Breast epithelium (tissue), 4 donors: ENCODE measurements around the gene BNC2. TPM values are rescaled to one million over a fixed set of nuclear protein-coding genes. Genes with fewer than 3 reads are reported as not detected.

Experiments used
- DNase-seq, 2 donors: peaks; one replicate each; pipeline ENCODE4 v3.0.0-alpha.2; 2019; ENCODE audit warnings: low spot score in 2 of 2
- H3K27ac ChIP-seq, 2 donors: fragments of 200-600 bp; sonication (generic) in 1 of 2; one replicate each; pipeline ENCODE4 v1.5.1; 2016 to 2019; ENCODE audit warnings: mild to moderate bottlenecking in 1 of 2
- H3K27me3 ChIP-seq, 2 donors: fragments of 200-600 bp; sonication (generic) in 1 of 2; one replicate each; pipeline versions ENCODE4 v1.5.1 to v1.6.0; 2017 to 2019; ENCODE audit warnings: control low read depth in 1 of 2, mild to moderate bottlenecking in 1 of 2
- H3K36me3 ChIP-seq: fragments of 200-600 bp; one replicate; pipeline ENCODE4 v1.5.1; 2019
- H3K4me1 ChIP-seq, 2 donors: fragments of 200-600 bp; sonication (generic); one replicate each; pipeline ENCODE4 v1.5.1; 2016 to 2019; ENCODE audit warnings: control low read depth in 1 of 2
- H3K4me3 ChIP-seq, 3 donors: fragments of 200-600 bp; sonication (generic); 1 replicate in 2 of 3; 2 replicates in 1 of 3; pipeline ENCODE4 v1.5.1; 2016 to 2019; ENCODE audit warnings: mild to moderate bottlenecking in 3 of 3, moderate library complexity in 2 of 3
- H3K9me3 ChIP-seq, 2 donors: fragments of 200-600 bp; sonication (generic) in 1 of 2; one replicate each; pipeline ENCODE4 v1.5.1; 2016 to 2019; ENCODE audit warnings: control low read depth in 1 of 2
- CTCF ChIP-seq, 3 donors: fragments of 450-650 bp; IDR thresholded peaks; one replicate each; pipeline ENCODE4 v1.5.1; 2016 to 2017; ENCODE audit warnings: antibody characterized with exemption in 3 of 3, mild to moderate bottlenecking in 3 of 3, moderate library complexity in 3 of 3
- POLR2A ChIP-seq: fragments of 450-650 bp; IDR thresholded peaks from one replicate; pipeline ENCODE4 v1.6.1; 2016; ENCODE audit warnings: antibody characterized with exemption, mild to moderate bottlenecking, moderate library complexity
- POLR2AphosphoS5 ChIP-seq, 3 donors: sonication (generic); formaldehyde crosslinking; IDR thresholded peaks; one replicate each; pipeline ENCODE4 v1.6.1; 2017; ENCODE audit warnings: antibody characterized with exemption in 3 of 3
- intact Hi-C: fragments of 100-400 bp; cut with DNase I; formaldehyde crosslinking; loops from one replicate; pipeline ENCODE4 v1.15.1; 2023; ENCODE audit warnings: low total_unique reads
- total RNA-seq, 3 donors: library from RNA; depleted of rRNA; stranded (reverse); fragments of >200 nt; gene quantifications; one replicate each; pipeline ENCODE4 v1.1.0, GENCODE V29; 2016

The BNC2 gene
- total RNA-seq, 3 donors from 2014 or later = 15.8 to 21.1 (median 17.0) TPM

- Histone ChIP-seq H3K27me3 (no peaks in the 10 kb centered on the region), H3K36me3 (no peaks in the 10 kb centered on the region), H3K4me1 (no peaks in the 10 kb centered on the region), H3K27ac (no peak overlapping the region), H3K9me3 (no peaks in the 10 kb centered on the region), H3K4me3 (no peak overlapping the region)
- TF ChIP-seq POLR2A (no peak), POLR2AphosphoS5 (IDR thresholded peaks at IDR 0.05) (no peak), CTCF (IDR thresholded peaks at IDR 0.05) (no peak)
- no peak for DNase-seq
- intact Hi-C loops = no loop called here
Observed at GRCh38 chr9:16449076-16449730, 421.3 kb downstream of the BNC2 start.

GRCh38 chr9:16447946-16448345, 422.5 kb downstream of the BNC2 start:
- Histone ChIP-seq H3K4me1 (no peaks in the 10 kb centered on the region), H3K27me3 (no peaks in the 10 kb centered on the region), H3K27ac (no peak overlapping the region), H3K4me3 (no peak overlapping the region), H3K36me3 (no peaks in the 10 kb centered on the region), H3K9me3 (no peaks in the 10 kb centered on the region)
- intact Hi-C loops = no loop called here
- no peak for TF ChIP-seq CTCF (IDR thresholded peaks at IDR 0.05)
- no peak for TF ChIP-seq POLR2AphosphoS5 (IDR thresholded peaks at IDR 0.05)
- TF ChIP-seq POLR2A = no peak
- no peak for DNase-seq

GRCh38 chr9:16446636-16447035, 423.8 kb downstream of the BNC2 start:
- no peak overlapping the region for H3K27ac ChIP-seq
- no peaks in the 10 kb centered on the region for H3K9me3 ChIP-seq
- intact Hi-C loops = no loop called here
- H3K4me3 ChIP-seq = no peak overlapping the region
- no peaks in the 10 kb centered on the region for H3K27me3 ChIP-seq
- no peaks in the 10 kb centered on the region for H3K4me1 ChIP-seq
- no peaks in the 10 kb centered on the region for H3K36me3 ChIP-seq
- TF ChIP-seq POLR2AphosphoS5 (IDR thresholded peaks at IDR 0.05) (no peak), CTCF (IDR thresholded peaks at IDR 0.05) (no peak)
- no peak for DNase-seq

- no peak overlapping the region for H3K27ac ChIP-seq
- intact Hi-C loops = no loop called here
- no peak for TF ChIP-seq POLR2AphosphoS5 (IDR thresholded peaks at IDR 0.05)
- no peak for TF ChIP-seq CTCF (IDR thresholded peaks at IDR 0.05)
- no peak for TF ChIP-seq POLR2A
- no peak overlapping the region for H3K4me3 ChIP-seq
- no peaks in the 10 kb centered on the region for H3K9me3 ChIP-seq
- H3K36me3 ChIP-seq = no peaks in the 10 kb centered on the region
- no peak for DNase-seq
- H3K4me1 ChIP-seq = no peaks in the 10 kb centered on the region
- no peaks in the 10 kb centered on the region for H3K27me3 ChIP-seq
Observed at GRCh38 chr9:16445141-16445920, 425.1 kb downstream of the BNC2 start.

- Histone ChIP-seq H3K4me3 (no peak overlapping the region), H3K36me3 (no peaks in the 10 kb centered on the region), H3K4me1 (no peaks in the 10 kb centered on the region), H3K9me3 (no peaks in the 10 kb centered on the region), H3K27me3 (no peaks in the 10 kb centered on the region), H3K27ac (no peak overlapping the region)
- no peak for DNase-seq
- intact Hi-C loops = no loop called here
- no peak for TF ChIP-seq POLR2A
- TF ChIP-seq CTCF (IDR thresholded peaks at IDR 0.05) = no peak
- no peak for TF ChIP-seq POLR2AphosphoS5 (IDR thresholded peaks at IDR 0.05)
Observed at GRCh38 chr9:16442622-16443021, 427.8 kb downstream of the BNC2 start.
